Endothelial cell of umbilical vein (primary cell): ENCODE measurements around the gene MAGEC1. TPM values are rescaled to one million over a fixed set of nuclear protein-coding genes. Genes with fewer than 3 reads are reported as not detected.

ENCODE experiments used
- BruUV-seq: library from RNA; stranded (reverse); fragments of 400-500 nt; replicated peaks from 2 replicates; lab custom pipeline; 2021; lab: Mats Ljungman, UMichigan
- CTCF ChIA-PET: fragments of 300-600, 350-600 bp; sonication (Branson Sonifier 250); formaldehyde crosslinking; loops from one replicate; lab custom pipeline; 2021; ENCODE audit warnings: antibody characterized with exemption, inconsistent platforms; lab: Charles Lee
- POLR2A ChIA-PET: fragments of 300-600, 350-600 bp; sonication (Branson Sonifier 250); formaldehyde crosslinking; loops from one replicate; lab custom pipeline; 2021; ENCODE audit warnings: antibody characterized with exemption, inconsistent platforms; lab: Charles Lee
- DNase-seq: peaks from one replicate; pipeline ENCODE4 v3.0.0-alpha.2; 2011; ENCODE audit warnings: low read depth, low spot score
- FAIRE-seq: peaks from 2 replicates; lab custom pipeline; 2011; peaks lifted over from hg19 to GRCh38; lab: Jason Lieb, UNC
- H2AFZ ChIP-seq: 2 replicates; pipeline ENCODE4 v1.6.0; 2012; ENCODE audit warnings: low read depth, low read length, control low read depth, inconsistent platforms
- H3K27ac ChIP-seq: 2 replicates; pipeline ENCODE4 v1.5.1; 2011; ENCODE audit warnings: low read depth, mild to moderate bottlenecking, control low read depth, low read length, moderate library complexity; ENCODE audit not compliant: insufficient read depth
- H3K27me3 ChIP-seq, 2 experiments: 2 replicates each; pipeline versions ENCODE4 v1.6.0 to v1.6.1; 2011; ENCODE audit warnings: low read length in 2 of 2, mixed read lengths in 1 of 2; ENCODE audit not compliant: control insufficient read depth in 2 of 2, insufficient read depth in 2 of 2
- H3K36me3 ChIP-seq, 2 experiments: 2 replicates in 1 of 2; 3 replicates in 1 of 2; pipeline ENCODE4 v1.5.1; 2011; ENCODE audit warnings: low read length in 2 of 2, mild to moderate bottlenecking in 1 of 2, moderate library complexity in 1 of 2; ENCODE audit not compliant: control insufficient read depth in 2 of 2, insufficient read depth in 2 of 2; ENCODE audit errors: extremely low read depth in 1 of 2
- H3K4me1 ChIP-seq: 3 replicates; pipeline ENCODE4 v1.5.1; 2011; ENCODE audit warnings: mild to moderate bottlenecking, low read length; ENCODE audit not compliant: control insufficient read depth, insufficient read depth; ENCODE audit errors: extremely low read depth
- H3K4me2 ChIP-seq: 2 replicates; pipeline ENCODE4 v1.6.1; 2011; ENCODE audit warnings: low read length, control low read depth, mixed read lengths; ENCODE audit not compliant: insufficient read depth
- H3K4me3 ChIP-seq, 3 experiments: fragments of 200-600 bp in 1 of 3; sonication (generic), shearing (Covaris generic) in 1 of 3; replicated peaks in 1 of 3; 2 replicates each; pipeline ENCODE4 v1.5.1; 2011 to 2016; ENCODE audit warnings: control low read depth in 3 of 3, low read length in 3 of 3, mild to moderate bottlenecking in 2 of 3, inconsistent platforms in 1 of 3, low read depth in 1 of 3, moderate library complexity in 1 of 3; ENCODE audit not compliant: insufficient read depth in 1 of 3
- H3K79me2 ChIP-seq: 2 replicates; pipeline ENCODE4 v1.6.0; 2012; ENCODE audit warnings: low read length, inconsistent platforms; ENCODE audit not compliant: control insufficient read depth, insufficient read depth
- H3K9ac ChIP-seq: replicated peaks from 2 replicates; pipeline ENCODE3; 2011; ENCODE audit warnings: low read length, control low read depth; ENCODE audit not compliant: insufficient read depth; ENCODE audit errors: extremely low read depth
- H3K9me1 ChIP-seq: replicated peaks from 3 replicates; pipeline ENCODE4 v1.6.0; 2011; ENCODE audit warnings: mild to moderate bottlenecking, low read length; ENCODE audit not compliant: control insufficient read depth, insufficient read depth; ENCODE audit errors: extremely low read depth
- H3K9me3 ChIP-seq: replicated peaks from 2 replicates; pipeline ENCODE4 v1.5.1; 2012; ENCODE audit warnings: low read length, inconsistent platforms; ENCODE audit not compliant: control insufficient read depth, insufficient read depth
- H4K20me1 ChIP-seq: replicated peaks from 2 replicates; pipeline ENCODE3; 2011; ENCODE audit warnings: mild to moderate bottlenecking, low read length; ENCODE audit not compliant: control insufficient read depth, insufficient read depth; ENCODE audit errors: extremely low read depth
- EZH2 ChIP-seq: IDR thresholded peaks from 2 replicates; pipeline ENCODE4 v1.6.1; 2012; ENCODE audit warnings: borderline replicate concordance, low read depth, mild to moderate bottlenecking, moderate library complexity, low read length, inconsistent platforms; ENCODE audit not compliant: severe bottlenecking
- FOS ChIP-seq: IDR thresholded peaks from 2 replicates; pipeline ENCODE4 v1.6.1; 2011; ENCODE audit warnings: mild to moderate bottlenecking, low read length, moderate library complexity, borderline replicate concordance; ENCODE audit not compliant: insufficient read depth
- GATA2 ChIP-seq: IDR thresholded peaks from 2 replicates; pipeline ENCODE4 v1.7.0; 2011; ENCODE audit warnings: low read depth, mild to moderate bottlenecking, moderate library complexity, mixed read lengths, low read length; ENCODE audit not compliant: insufficient read length, insufficient read depth
- JUN ChIP-seq: IDR thresholded peaks from 2 replicates; pipeline ENCODE4 v1.6.1; 2011; ENCODE audit warnings: borderline replicate concordance, low read depth; ENCODE audit not compliant: insufficient read length, insufficient read depth
- MYC ChIP-seq: IDR thresholded peaks from one replicate; pipeline ENCODE4 v1.6.1; 2011; ENCODE audit warnings: mild to moderate bottlenecking, low read depth, low read length
- POLR2A ChIP-seq: IDR thresholded peaks from 2 replicates; pipeline ENCODE4 v1.6.1; 2012; ENCODE audit warnings: low read depth, mild to moderate bottlenecking, control low read depth, low read length
- POLR2AphosphoS5 ChIP-seq: IDR thresholded peaks from 2 replicates; pipeline ENCODE4 v1.6.1; 2012; ENCODE audit warnings: low read depth, mild to moderate bottlenecking, control low read depth, low read length, moderate library complexity; ENCODE audit not compliant: insufficient read depth
- dilution Hi-C: fragments of 300-500 bp; cut with MboI; formaldehyde crosslinking; loops from one replicate; pipeline ENCODE4 v1.15.0; 2019; ENCODE audit warnings: low sequenced_read_pairs; ENCODE audit not compliant: extremely low pct_ligation_motif_present
- intact Hi-C: fragments of 100-400 bp; cut with micrococcal nuclease; formaldehyde crosslinking; loops from one replicate; pipeline ENCODE4 v1.10.0; 2022
- polyA plus RNA-seq, 4 experiments: library from polyadenylated mRNA; depleted of rRNA in 3 of 4; stranded (reverse) in 3 of 4; unstranded in 1 of 4; fragments of >200 nt; gene quantifications; 2 replicates each; pipeline versions ENCODE4 v1.2.1 to v1.2.3, GENCODE V29; 2011 to 2012; ENCODE audit warnings: missing spikeins in 1 of 4
- total RNA-seq: library from RNA; stranded (reverse); gene quantifications from 2 replicates; pipeline ENCODE4 v1.2.3, GENCODE V29; 2021
- TF ChIP-seq, protein P1 (sequence below): IDR thresholded peaks from 2 replicates; pipeline ENCODE4 v1.6.1; 2011; ENCODE audit not compliant: insufficient read depth, insufficient read length
- TF ChIP-seq, protein P2 (sequence below), 2 donors: IDR thresholded peaks; 1 replicate in 1 of 2; 2 replicates in 1 of 2; pipeline ENCODE4 v1.5.1; 2011; ENCODE audit warnings: low read length in 2 of 2, mild to moderate bottlenecking in 2 of 2, moderate library complexity in 2 of 2, control low read depth in 1 of 2, inconsistent platforms in 1 of 2, low read depth in 1 of 2; ENCODE audit not compliant: insufficient read depth in 1 of 2; ENCODE audit errors: extremely low read depth in 1 of 2

MAGEC1 gene
- total and polyA plus RNA-seq, 2 donors (not counting 3 experiments of a cell fraction or from before 2014, with no cell fraction given) = not detected

DNA sequence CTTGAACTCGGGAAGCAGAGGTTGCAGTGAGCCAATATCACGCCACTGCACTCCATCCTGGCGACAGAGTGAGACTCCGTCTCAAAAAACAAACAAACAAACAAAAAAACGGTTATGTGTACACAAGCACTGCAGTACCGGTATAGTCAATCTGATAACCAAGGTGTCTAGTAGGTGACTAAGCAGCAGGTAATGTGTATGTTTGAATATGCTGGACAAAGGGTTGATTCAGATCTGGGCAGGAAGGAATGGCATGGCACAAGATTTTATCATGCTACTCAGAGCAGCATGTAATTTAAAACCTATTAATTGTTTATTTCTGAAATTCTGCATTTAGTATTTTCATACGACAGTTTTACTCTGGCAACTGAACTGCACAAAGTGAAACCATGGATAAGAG lies 41.7 kb downstream of the MAGEC1 start:
- Histone ChIP-seq H3K4me2 (no peak overlapping the region), H3K27me3 (no peaks in the 10 kb centered on the region), H4K20me1 (no peaks in the 10 kb centered on the region), H3K9me3 (no peaks in the 10 kb centered on the region), H3K79me2 (no peaks in the 10 kb centered on the region), H3K27ac (no peak overlapping the region), H3K36me3 (no peaks in the 10 kb centered on the region), H3K4me3 (no peak overlapping the region), H2AFZ (no peak overlapping the region), H3K9ac (no peak overlapping the region), H3K9me1 (no peaks in the 10 kb centered on the region), H3K4me1 (no peaks in the 10 kb centered on the region)
- no peak for FAIRE-seq
- intact Hi-C loops (no loop called here), dilution Hi-C loops (no loop called here)
- BruUV-seq = no TSS peak
- ChIA-PET CTCF (no interaction called here), POLR2A (no interaction called here)
- TF ChIP-seq JUN (no peak), FOS (no peak), POLR2AphosphoS5 (no peak), GATA2 (no peak), EZH2 (no peak), MYC (no peak), POLR2A (no peak)
- TF ChIP-seq, protein P1, sequence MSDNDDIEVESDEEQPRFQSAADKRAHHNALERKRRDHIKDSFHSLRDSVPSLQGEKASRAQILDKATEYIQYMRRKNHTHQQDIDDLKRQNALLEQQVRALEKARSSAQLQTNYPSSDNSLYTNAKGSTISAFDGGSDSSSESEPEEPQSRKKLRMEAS = no peak
- TF ChIP-seq, protein P2, sequence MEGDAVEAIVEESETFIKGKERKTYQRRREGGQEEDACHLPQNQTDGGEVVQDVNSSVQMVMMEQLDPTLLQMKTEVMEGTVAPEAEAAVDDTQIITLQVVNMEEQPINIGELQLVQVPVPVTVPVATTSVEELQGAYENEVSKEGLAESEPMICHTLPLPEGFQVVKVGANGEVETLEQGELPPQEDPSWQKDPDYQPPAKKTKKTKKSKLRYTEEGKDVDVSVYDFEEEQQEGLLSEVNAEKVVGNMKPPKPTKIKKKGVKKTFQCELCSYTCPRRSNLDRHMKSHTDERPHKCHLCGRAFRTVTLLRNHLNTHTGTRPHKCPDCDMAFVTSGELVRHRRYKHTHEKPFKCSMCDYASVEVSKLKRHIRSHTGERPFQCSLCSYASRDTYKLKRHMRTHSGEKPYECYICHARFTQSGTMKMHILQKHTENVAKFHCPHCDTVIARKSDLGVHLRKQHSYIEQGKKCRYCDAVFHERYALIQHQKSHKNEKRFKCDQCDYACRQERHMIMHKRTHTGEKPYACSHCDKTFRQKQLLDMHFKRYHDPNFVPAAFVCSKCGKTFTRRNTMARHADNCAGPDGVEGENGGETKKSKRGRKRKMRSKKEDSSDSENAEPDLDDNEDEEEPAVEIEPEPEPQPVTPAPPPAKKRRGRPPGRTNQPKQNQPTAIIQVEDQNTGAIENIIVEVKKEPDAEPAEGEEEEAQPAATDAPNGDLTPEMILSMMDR (IDR thresholded peaks at IDR 0.05; ENCODE audit: extremely low read depth in 1 of 2, insufficient read depth in 1 of 2, low read depth in 1 of 2, low read length in 2 of 2) = no peak
- DNase-seq = no peak
